RWPE1 (cell line): ENCODE measurements around the gene VCL.
"Not testable (repeated sequence)": the region's sequence is repeated elsewhere in the genome, so short reads cannot be mapped to it uniquely, and the experiment has no call there.

ENCODE experiments used
- CTCF ChIA-PET: fragments of 350-600 bp; sonication (Branson Sonifier 250); formaldehyde crosslinking; extraction: SDS; loops from one replicate; lab custom pipeline; 2021; lab: Yijun Ruan, JAX
- POLR2A ChIA-PET: fragments of 400-600 bp; formaldehyde crosslinking; extraction: SDS; loops from one replicate; lab custom pipeline; 2020; ENCODE audit warnings: antibody characterized with exemption; ENCODE audit not compliant: low non-redundant PET; lab: Yijun Ruan, JAX
- DNase-seq: peaks from one replicate; pipeline ENCODE4 v3.0.0; 2012; ENCODE audit warnings: low spot score
- H3K27ac ChIP-seq: fragments of 450-650 bp; 2 replicates; pipeline ENCODE4 v1.5.1; 2017
- CTCF ChIP-seq: fragments of 450-650 bp; conservative IDR thresholded peaks from 2 replicates; pipeline ENCODE4 v1.5.1; 2017; ENCODE audit warnings: low read depth, mild to moderate bottlenecking

The VCL gene

DNA sequence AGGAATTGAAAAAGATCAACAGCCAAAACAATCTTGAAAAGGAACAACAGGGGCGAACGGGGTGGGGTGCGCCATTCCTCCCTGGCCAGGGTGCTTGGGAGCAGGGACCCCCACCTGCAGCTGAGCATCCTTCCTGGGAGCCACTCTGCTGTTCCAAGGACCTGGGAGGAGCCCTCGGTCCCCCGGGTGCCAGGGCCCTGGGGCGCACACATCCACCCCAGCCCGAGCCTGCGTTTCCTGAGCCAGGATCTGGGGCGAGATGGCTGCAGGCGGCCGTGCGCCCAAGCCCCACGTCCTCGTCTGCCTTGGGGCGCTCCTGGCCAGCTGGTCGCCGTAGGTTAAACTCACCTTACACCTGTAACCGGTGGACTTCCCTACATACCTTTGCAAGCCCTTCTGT is 142.1 kb downstream of the VCL start:
- POLR2A ChIA-PET: no interaction called here
- DNase-seq: no peak
- no peak overlapping the region for H3K27ac ChIP-seq
- CTCF ChIA-PET: interaction anchor here (1.1 kb wide), 1 partner anchor 95 kb away, joined by 3 read pairs; no protein-coding TSS in a partner anchor
- no peak for TF ChIP-seq CTCF

DNA sequence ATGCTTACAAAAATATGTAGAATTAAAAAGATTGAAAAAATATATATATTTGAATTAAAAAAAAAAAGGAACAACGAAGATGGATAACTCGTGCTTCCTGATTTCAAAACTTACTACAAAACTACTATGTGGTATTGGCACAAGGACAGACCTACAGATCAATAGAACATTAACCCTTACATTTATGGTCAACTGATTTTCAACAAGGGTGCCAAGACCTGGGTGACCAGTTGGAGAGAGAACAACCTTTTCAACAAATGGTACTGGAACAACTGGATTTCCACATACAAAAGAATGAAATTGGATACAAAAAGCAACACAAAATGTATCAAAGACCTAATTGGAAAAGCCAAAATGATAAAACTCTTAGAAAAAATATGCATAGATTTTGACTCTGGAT is 142.6 kb downstream of the VCL start:
- ChIA-PET POLR2A (no interaction called here), CTCF (no interaction called here)
- DNase-seq: no peak
- no peak overlapping the region for H3K27ac ChIP-seq
- no peak for TF ChIP-seq CTCF

DNA sequence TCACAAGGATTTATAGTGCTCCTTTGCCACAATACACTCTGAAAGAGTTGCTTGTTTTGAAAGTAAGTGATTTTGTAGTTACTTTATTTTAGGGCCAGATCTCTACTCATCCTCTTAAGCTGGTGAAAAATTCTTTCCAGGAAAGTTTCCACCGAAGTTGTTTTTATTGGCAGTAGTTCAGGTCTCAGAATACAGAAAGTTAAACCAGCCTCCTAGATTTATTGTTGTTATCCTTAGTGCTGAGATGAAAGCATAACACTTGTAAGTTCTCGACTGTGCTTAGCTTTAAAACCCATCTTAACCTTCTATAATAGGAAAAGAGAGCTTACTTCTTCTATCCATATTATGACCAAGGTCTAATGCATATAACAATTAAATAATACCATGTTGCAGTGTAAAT is 147.2 kb downstream of the VCL start:
- no peak for DNase-seq
- ChIA-PET CTCF (interaction anchor here (0.6 kb wide), 1 partner anchor 1707 kb away, joined by 3 read pairs; no protein-coding TSS in a partner anchor), POLR2A (no interaction called here)
- no peak overlapping the region; the same call in 1 of the 2 replicates for H3K27ac ChIP-seq
- TF ChIP-seq CTCF: no peak

DNA sequence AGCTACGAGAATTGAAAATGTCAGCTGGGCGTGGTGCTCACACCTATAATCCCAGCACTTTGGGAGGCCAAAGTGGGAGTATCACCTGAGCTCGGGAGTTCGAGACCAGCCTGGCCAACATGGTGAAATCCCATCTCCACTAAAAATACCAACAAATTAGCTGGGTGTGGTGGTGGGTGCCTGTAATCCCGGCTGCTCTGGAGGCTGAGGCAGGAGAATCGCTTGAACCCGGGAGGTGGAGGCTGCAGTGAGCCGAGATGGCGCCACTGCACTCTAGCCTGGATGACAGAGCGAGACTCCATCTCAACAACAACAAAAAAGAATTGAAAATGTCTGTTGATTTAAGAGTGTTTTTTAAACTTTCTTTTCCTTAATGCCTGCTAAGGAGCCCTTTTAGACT is 149.1 kb downstream of the VCL start:
- CTCF ChIA-PET: interaction anchor here (1.3 kb wide), 1 partner anchor 88 kb away, joined by 4 read pairs; no protein-coding TSS in a partner anchor
- DNase-seq, POLR2A ChIA-PET, H3K27ac ChIP-seq: not testable (repeated sequence)

DNA sequence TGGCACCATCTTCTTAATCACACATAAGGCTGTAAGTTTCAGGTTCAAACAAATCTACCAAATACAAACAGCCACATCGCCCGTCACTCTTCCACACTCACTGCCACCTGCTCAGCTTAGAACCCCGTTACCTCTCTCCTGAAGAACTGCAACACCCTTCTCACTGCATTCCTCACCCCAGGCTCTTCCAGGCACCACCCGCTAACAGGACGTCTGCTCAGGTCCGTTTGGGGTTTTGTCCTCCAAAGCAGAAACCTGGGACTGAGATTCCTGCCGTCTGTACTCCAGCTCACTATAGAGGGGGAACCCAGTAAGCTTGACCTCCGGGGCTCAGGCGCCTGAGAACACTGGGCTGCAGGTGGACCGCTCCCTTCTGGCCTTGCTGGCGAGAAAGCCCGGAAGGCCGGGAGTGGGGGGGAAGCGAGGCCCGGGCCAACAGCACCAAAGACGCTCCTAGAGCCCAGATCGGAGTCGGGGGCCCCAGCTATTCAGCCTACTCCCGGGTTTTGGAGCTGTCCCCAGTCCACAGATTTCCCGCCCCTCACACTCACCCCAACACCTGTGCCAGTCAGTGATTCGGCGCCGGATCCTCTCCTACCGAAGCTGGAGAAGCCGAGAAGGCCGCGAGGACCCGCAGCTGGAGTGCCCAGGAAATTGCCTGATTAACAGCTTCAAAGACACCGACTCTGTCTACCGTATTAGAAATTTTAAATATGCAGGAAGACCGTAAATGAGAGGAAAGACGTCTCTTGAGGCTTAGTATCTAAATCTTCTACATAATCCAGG is 152.5 kb downstream of the VCL start, which contains the start of gene AP3M1:
Gene AP3M1 (minus strand): TSS at position 625 of the 786 bp plus-strand sequence. CDS start 12,449 bp downstream, outside the sequence.
- TF ChIP-seq CTCF: no peak
- H3K27ac ChIP-seq: peak within 1 kb of the TSS; percentile 87
- DNase-seq: peak; percentile 89
- CTCF ChIA-PET: interaction anchor here (1.2 kb wide), 1 partner anchor 82 kb away, joined by 4 read pairs; no protein-coding TSS in a partner anchor
- POLR2A ChIA-PET: interaction anchor here (0.6 to 0.9 kb wide), 2 partner anchors 26 to 48 kb away, joined by 4 to 8 read pairs; no protein-coding TSS in a partner anchor

GRCh38 chr10:74150990-74151878 is 153.3 kb downstream of the VCL start, which contains the start of gene ADK:
Gene ADK (plus strand): TSS chr10:74151221. CDS start chr10:74151279, 58 bp downstream.
- POLR2A ChIA-PET: interaction anchor here (0.9 kb wide), 1 partner anchor 25 kb away, joined by 8 read pairs; no protein-coding TSS in a partner anchor
- DNase-seq: peak; percentile 100
- peak within 1 kb of the TSS; percentile 87 for H3K27ac ChIP-seq
- peak; percentile 37 for TF ChIP-seq CTCF
- CTCF ChIA-PET: interaction anchor here (0.5 to 1.2 kb wide), 2 partner anchors 38 to 81 kb away, joined by 3 to 4 read pairs; no protein-coding TSS in a partner anchor
